ENCODE results near the gene USP40.

DNA sequence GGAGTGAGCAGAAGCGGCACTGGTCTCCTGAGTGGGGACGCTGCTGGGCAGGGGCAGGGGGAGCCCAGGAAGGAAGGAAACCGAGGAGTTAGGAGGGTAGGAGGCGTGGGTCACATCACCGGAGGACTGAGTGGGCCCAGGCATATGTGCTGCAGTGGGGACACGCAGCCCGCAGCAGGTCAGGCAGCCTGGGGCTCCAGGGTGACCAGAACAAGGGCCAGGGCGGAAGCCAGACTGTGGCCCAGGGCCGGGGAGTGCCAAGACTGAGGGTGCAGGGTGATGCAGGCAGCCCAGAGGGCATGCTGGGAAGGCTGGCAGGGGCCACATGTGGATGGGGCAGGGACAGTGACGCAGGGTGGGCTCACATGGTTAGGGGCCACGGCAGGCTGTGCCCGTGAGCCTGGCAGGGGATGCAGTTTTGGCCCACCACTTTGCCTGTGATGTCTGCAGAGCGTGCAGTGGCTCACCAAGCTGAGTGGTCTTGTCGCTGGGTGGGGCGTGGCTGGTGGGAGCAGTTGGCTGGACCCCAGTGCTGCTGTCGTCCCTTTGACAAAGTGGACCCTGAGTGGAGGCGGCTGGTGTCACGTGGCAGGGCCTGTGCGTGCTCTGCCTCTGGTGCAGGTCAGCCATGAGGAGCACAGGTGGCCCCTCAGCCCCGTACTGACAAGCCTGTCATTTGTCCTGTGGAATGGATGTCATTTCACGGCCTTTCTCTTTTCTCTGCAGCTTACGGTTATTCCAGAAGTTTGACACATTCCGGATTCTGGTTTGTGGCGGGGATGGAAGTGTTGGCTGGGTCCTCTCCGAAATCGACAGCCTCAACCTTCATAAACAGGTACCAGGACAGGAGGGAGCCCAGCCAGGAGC, 125.2 kb downstream of the USP40 start:
- TF ChIP-seq CEBPB (IDR thresholded peaks at IDR 0.05; ENCODE audit: low read depth, low read length) = no peak
- TF ChIP-seq EZH2 (IDR thresholded peaks at IDR 0.05; ENCODE audit: low read depth, low read length, severe bottlenecking) = no peak
- no peak for TF ChIP-seq ZNF274 (IDR thresholded peaks at IDR 0.05; ENCODE audit: borderline replicate concordance, extremely low read depth, low read length)
- TF ChIP-seq POLR2A (IDR thresholded peaks at IDR 0.05; ENCODE audit: control extremely low read depth in 1 of 2, low read depth in 2 of 2, low read length in 2 of 2) = no peak
- TF ChIP-seq, protein P1, sequence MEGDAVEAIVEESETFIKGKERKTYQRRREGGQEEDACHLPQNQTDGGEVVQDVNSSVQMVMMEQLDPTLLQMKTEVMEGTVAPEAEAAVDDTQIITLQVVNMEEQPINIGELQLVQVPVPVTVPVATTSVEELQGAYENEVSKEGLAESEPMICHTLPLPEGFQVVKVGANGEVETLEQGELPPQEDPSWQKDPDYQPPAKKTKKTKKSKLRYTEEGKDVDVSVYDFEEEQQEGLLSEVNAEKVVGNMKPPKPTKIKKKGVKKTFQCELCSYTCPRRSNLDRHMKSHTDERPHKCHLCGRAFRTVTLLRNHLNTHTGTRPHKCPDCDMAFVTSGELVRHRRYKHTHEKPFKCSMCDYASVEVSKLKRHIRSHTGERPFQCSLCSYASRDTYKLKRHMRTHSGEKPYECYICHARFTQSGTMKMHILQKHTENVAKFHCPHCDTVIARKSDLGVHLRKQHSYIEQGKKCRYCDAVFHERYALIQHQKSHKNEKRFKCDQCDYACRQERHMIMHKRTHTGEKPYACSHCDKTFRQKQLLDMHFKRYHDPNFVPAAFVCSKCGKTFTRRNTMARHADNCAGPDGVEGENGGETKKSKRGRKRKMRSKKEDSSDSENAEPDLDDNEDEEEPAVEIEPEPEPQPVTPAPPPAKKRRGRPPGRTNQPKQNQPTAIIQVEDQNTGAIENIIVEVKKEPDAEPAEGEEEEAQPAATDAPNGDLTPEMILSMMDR (IDR thresholded peaks at IDR 0.05; ENCODE audit: control extremely low read depth in 1 of 3, insufficient read depth in 1 of 3, low read depth in 1 of 3, low read length in 3 of 3) = no peak
